HCT116 (cell line): Measurements from ENCODE around the gene SLC35F3. TPM values are rescaled to one million over a fixed set of nuclear protein-coding genes. Genes with fewer than 3 reads are reported as not detected.
A peak's percentile ranks its signal among the peaks of the same experiment; 100 is the strongest.

Experiments
- ATAC-seq: fragments of 200-7000 bp; cut with Tn5 transposase; 2 replicates; pipeline ENCODE4 v1.9.1; 2020; ENCODE audit warnings: mild to moderate bottlenecking, moderate library complexity
- BruUV-seq: library from RNA; stranded (reverse); fragments of 400-500 nt; replicated peaks from 2 replicates; lab custom pipeline; 2021; lab: Mats Ljungman, UMichigan
- CTCF ChIA-PET: fragments of 300-600 bp; sonication (Branson Sonifier 250); formaldehyde crosslinking; loops from one replicate; lab custom pipeline; 2021; ENCODE audit warnings: antibody characterized with exemption; lab: Charles Lee
- POLR2A ChIA-PET: fragments of 300-600, 350-600 bp; sonication (Branson Sonifier 250); formaldehyde crosslinking; loops from one replicate; lab custom pipeline; 2021; ENCODE audit warnings: antibody characterized with exemption; lab: Charles Lee
- RAD21 ChIA-PET, 2 experiments: fragments of 300-600 bp; sonication (Branson Sonifier 250); formaldehyde crosslinking; loops; one replicate each; lab custom pipeline; 2023; ENCODE audit warnings: low total read pairs in 2 of 2; ENCODE audit not compliant: uncharacterized antibody in 2 of 2, unreplicated experiment in 2 of 2, low non-redundant PET in 1 of 2; lab: Charles Lee
- DNase-seq: peaks from one replicate; pipeline ENCODE4 v3.0.0-alpha.2; 2010; ENCODE audit warnings: low read depth, low spot score
- H2AFZ ChIP-seq: fragments of 200-600 bp; shearing (Covaris generic), sonication (generic); 2 replicates; pipeline ENCODE4 v1.6.1; 2017; ENCODE audit warnings: low read depth, mixed run types, mixed read lengths, antibody characterized with exemption, low read length; ENCODE audit not compliant: poor library complexity, severe bottlenecking
- H3K27ac ChIP-seq: 2 replicates; pipeline ENCODE4 v1.5.1; 2012; ENCODE audit warnings: low read depth, low read length
- H3K27me3 ChIP-seq: fragments of 200-600 bp; sonication (generic); 2 replicates; pipeline ENCODE4 v1.6.1; 2016; ENCODE audit warnings: mixed run types, low read length, mixed read lengths; ENCODE audit not compliant: insufficient read depth
- H3K36me3 ChIP-seq, 2 experiments: fragments of 200-500 bp in 1 of 2; fragments of 200-600 bp in 1 of 2; sonication (Bioruptor generic) in 1 of 2; sonication (generic) in 1 of 2; 2 replicates each; pipeline versions ENCODE4 v1.5.1 to v1.6.1; 2014 to 2016; ENCODE audit warnings: low read length in 2 of 2, inconsistent platforms in 1 of 2, mixed read lengths in 1 of 2, mixed run types in 1 of 2; ENCODE audit not compliant: insufficient read depth in 2 of 2, control insufficient read depth in 1 of 2
- H3K4me1 ChIP-seq, 2 experiments: fragments of 200-600 bp in 1 of 2; sonication (generic) in 1 of 2; 2 replicates each; pipeline versions ENCODE4 v1.5.1 to v1.6.1; 2012 to 2017; ENCODE audit warnings: low read length in 2 of 2, inconsistent platforms in 1 of 2, mild to moderate bottlenecking in 1 of 2, mixed read lengths in 1 of 2, mixed run types in 1 of 2, moderate library complexity in 1 of 2; ENCODE audit not compliant: insufficient read depth in 2 of 2, control insufficient read depth in 1 of 2
- H3K4me2 ChIP-seq: fragments of 200-600 bp; sonication (generic); 2 replicates; pipeline ENCODE4 v1.6.1; 2017; ENCODE audit warnings: mixed run types, low read length, mixed read lengths
- H3K4me3 ChIP-seq, 2 experiments: fragments of 200-600 bp in 1 of 2; sonication (generic) in 1 of 2; replicated peaks in 1 of 2; 2 replicates each; pipeline ENCODE4 v1.5.1; 2011 to 2016; ENCODE audit warnings: low read length in 2 of 2, control low read depth in 1 of 2, low read depth in 1 of 2, mild to moderate bottlenecking in 1 of 2, mixed read lengths in 1 of 2, mixed run types in 1 of 2
- H3K79me2 ChIP-seq: fragments of 200-600 bp; sonication (generic); 2 replicates; pipeline ENCODE4 v1.6.1; 2017; ENCODE audit warnings: mild to moderate bottlenecking, mixed run types, low read length, moderate library complexity, mixed read lengths; ENCODE audit not compliant: insufficient read depth
- H3K9ac ChIP-seq: fragments of 200-600 bp; sonication (generic); 2 replicates; pipeline ENCODE4 v1.6.1; 2016; ENCODE audit warnings: low read length, mixed read lengths
- H3K9me2 ChIP-seq: fragments of 200-600 bp; sonication (generic), shearing (Covaris generic); 2 replicates; pipeline ENCODE4 v1.6.1; 2017; ENCODE audit warnings: mixed run types, mild to moderate bottlenecking, moderate library complexity; ENCODE audit not compliant: insufficient read depth
- H3K9me3 ChIP-seq, 2 experiments: fragments of 200-500 bp in 1 of 2; fragments of 200-600 bp in 1 of 2; sonication (Bioruptor generic) in 1 of 2; sonication (generic) in 1 of 2; 2 replicates each; pipeline ENCODE4 v1.6.1; 2014 to 2017; ENCODE audit warnings: low read length in 2 of 2, mixed read lengths in 2 of 2, inconsistent platforms in 1 of 2, low read depth in 1 of 2, mild to moderate bottlenecking in 1 of 2, mixed run types in 1 of 2, moderate library complexity in 1 of 2; ENCODE audit not compliant: control insufficient read depth in 1 of 2, insufficient read depth in 1 of 2
- H4K20me1 ChIP-seq: fragments of 200-600 bp; sonication (generic), shearing (Covaris generic); 2 replicates; pipeline ENCODE4 v1.6.1; 2017; ENCODE audit warnings: mixed run types, mild to moderate bottlenecking, moderate library complexity; ENCODE audit not compliant: insufficient read depth
- CBX3 ChIP-seq: IDR thresholded peaks from 2 replicates; pipeline ENCODE4 v1.6.1; 2012; ENCODE audit warnings: low read depth
- CEBPB ChIP-seq: IDR thresholded peaks from 2 replicates; pipeline ENCODE4 v1.6.1; 2012; ENCODE audit warnings: low read depth
- EGR1 ChIP-seq: IDR thresholded peaks from 2 replicates; pipeline ENCODE4 v1.6.1; 2012; ENCODE audit warnings: low read depth
- ELF1 ChIP-seq: IDR thresholded peaks from 2 replicates; pipeline ENCODE4 v1.6.1; 2012; ENCODE audit warnings: low read depth, borderline replicate concordance
- EZH2 ChIP-seq: fragments of 200-600 bp; sonication (generic); IDR thresholded peaks from 2 replicates; pipeline ENCODE4 v1.6.1; 2017; ENCODE audit warnings: antibody characterized with exemption, mixed run types
- EZH2phosphoT487 ChIP-seq: fragments of 200-600 bp; IDR thresholded peaks from 2 replicates; pipeline ENCODE4 v1.6.1; 2018; ENCODE audit warnings: antibody characterized with exemption, borderline replicate concordance
- JUND ChIP-seq: IDR thresholded peaks from 2 replicates; pipeline ENCODE4 v1.6.1; 2012
- POLR2A ChIP-seq: IDR thresholded peaks from 2 replicates; pipeline ENCODE4 v1.7.0; 2011; ENCODE audit warnings: borderline replicate concordance; ENCODE audit not compliant: insufficient read depth, insufficient read length; ENCODE audit errors: extremely low read depth
- POLR2AphosphoS5 ChIP-seq: IDR thresholded peaks from 2 replicates; pipeline ENCODE4 v1.6.1; 2011; ENCODE audit warnings: mild to moderate bottlenecking, low read depth, low read length, moderate library complexity
- RAD21 ChIP-seq: IDR thresholded peaks from 2 replicates; pipeline ENCODE4 v1.6.1; 2012; ENCODE audit warnings: low read depth, mild to moderate bottlenecking
- SP1 ChIP-seq: IDR thresholded peaks from 2 replicates; pipeline ENCODE4 v1.6.1; 2012; ENCODE audit warnings: low read depth
- SRF ChIP-seq: IDR thresholded peaks from 2 replicates; pipeline ENCODE4 v1.6.1; 2012; ENCODE audit warnings: low read depth
- YY1 ChIP-seq: IDR thresholded peaks from 2 replicates; pipeline ENCODE4 v1.6.1; 2011; ENCODE audit warnings: low read length, low read depth, moderate library complexity, mild to moderate bottlenecking; ENCODE audit not compliant: insufficient replicate concordance; ENCODE audit errors: extremely low read depth
- ZFX ChIP-seq: fragments of 450-650 bp; IDR thresholded peaks from 2 replicates; pipeline ENCODE4 v1.6.1; 2017
- intact Hi-C: fragments of 100-400 bp; cut with micrococcal nuclease; formaldehyde crosslinking; loops from 2 replicates; pipeline ENCODE4 v1.10.0; 2022
- total RNA-seq: library from RNA; stranded (reverse); gene quantifications from one replicate; pipeline ENCODE4 v1.2.1, GENCODE V29; 2021; ENCODE audit not compliant: unreplicated experiment
- TF ChIP-seq, protein P1 (sequence below): IDR thresholded peaks from 2 replicates; pipeline ENCODE4 v1.6.1; 2012
- TF ChIP-seq, protein P2 (sequence below): IDR thresholded peaks from 2 replicates; pipeline ENCODE4 v1.6.1; 2011; ENCODE audit warnings: mild to moderate bottlenecking, low read length, moderate library complexity; ENCODE audit not compliant: insufficient replicate concordance; ENCODE audit errors: extremely low read depth
- TF ChIP-seq, protein P3 (sequence below): IDR thresholded peaks from 2 replicates; pipeline ENCODE4 v1.6.1; 2012
- TF ChIP-seq, protein P4 (sequence below), 3 experiments: fragments of 200-600 bp in 1 of 3; sonication (generic) in 1 of 3; IDR thresholded peaks in 2 of 3; conservative IDR thresholded peaks in 1 of 3; 2 replicates each; pipeline ENCODE4 v1.5.1; 2012 to 2017; ENCODE audit warnings: low read depth in 2 of 3, low read length in 2 of 3, antibody characterized with exemption in 1 of 3, borderline replicate concordance in 1 of 3, control low read depth in 1 of 3, mild to moderate bottlenecking in 1 of 3, mixed read lengths in 1 of 3, mixed run types in 1 of 3, moderate library complexity in 1 of 3; ENCODE audit not compliant: insufficient read depth in 1 of 3
- TF ChIP-seq, protein P5 (sequence below): IDR thresholded peaks from 2 replicates; pipeline ENCODE4 v1.6.1; 2012; ENCODE audit warnings: low read depth

The SLC35F3 gene
- total RNA-seq, 1 experiment from 2014 or later, result 6.4 TPM

DNA sequence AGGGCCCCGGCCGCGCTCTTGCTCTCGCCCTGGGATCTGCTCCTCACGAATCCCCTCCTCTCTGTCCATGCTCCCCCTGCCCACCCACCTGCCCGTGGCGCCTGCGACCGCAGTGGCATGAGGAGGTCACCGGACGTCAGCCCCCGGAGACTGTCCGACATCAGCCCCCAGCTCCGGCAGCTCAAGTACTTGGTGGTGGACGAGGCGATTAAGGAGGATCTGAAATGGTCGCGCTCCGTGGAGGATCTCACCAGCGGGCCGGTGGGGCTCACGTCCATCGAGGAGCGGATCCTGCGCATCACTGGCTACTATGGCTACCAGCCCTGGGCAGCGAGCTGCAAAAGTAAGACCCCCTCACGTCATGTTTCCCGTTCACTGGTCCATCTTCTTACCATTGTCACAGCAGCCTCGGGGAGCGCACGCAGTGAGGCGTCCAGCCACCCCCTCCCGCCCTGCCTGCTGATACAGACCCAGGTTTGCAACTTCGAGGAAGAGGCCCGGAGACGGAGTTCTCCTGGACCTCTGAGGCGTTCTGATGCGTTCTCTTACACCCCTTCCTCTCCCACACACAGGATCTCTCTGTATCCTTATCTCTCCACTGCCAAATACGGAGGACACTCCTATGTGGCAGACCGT lies 1.1 kb downstream of the SLC35F3 start:
- BruUV-seq, result no TSS peak
- Histone ChIP-seq H3K4me2 (peak overlapping the region; percentile 68), H3K79me2 (peaks cover 43% of the 10 kb centered on the region), H3K27me3 (no peaks in the 10 kb centered on the region), H3K4me3 (peak overlapping the region; percentile 65 to 80), H3K9me3 (no peaks in the 10 kb centered on the region), H3K36me3 (peaks cover 0 to 3% of the 10 kb centered on the region in 2 experiments; a peak in 1 of 4 replicates), H3K27ac (peak overlapping the region; percentile 34; the same call in 1 of the 2 replicates), H2AFZ (no peak overlapping the region)
- no peak for ATAC-seq
- TF ChIP-seq EGR1 (no peak), YY1 (no peak), CBX3 (no peak), EZH2 (no peak), RAD21 (no peak), SRF (no peak), ELF1 (no peak), CEBPB (no peak), EZH2phosphoT487 (no peak), POLR2A (no peak), POLR2AphosphoS5 (no peak), JUND (no peak), ZFX (no peak), SP1 (no peak)
- TF ChIP-seq, protein P1, sequence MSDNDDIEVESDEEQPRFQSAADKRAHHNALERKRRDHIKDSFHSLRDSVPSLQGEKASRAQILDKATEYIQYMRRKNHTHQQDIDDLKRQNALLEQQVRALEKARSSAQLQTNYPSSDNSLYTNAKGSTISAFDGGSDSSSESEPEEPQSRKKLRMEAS, result no peak
- TF ChIP-seq, protein P2, sequence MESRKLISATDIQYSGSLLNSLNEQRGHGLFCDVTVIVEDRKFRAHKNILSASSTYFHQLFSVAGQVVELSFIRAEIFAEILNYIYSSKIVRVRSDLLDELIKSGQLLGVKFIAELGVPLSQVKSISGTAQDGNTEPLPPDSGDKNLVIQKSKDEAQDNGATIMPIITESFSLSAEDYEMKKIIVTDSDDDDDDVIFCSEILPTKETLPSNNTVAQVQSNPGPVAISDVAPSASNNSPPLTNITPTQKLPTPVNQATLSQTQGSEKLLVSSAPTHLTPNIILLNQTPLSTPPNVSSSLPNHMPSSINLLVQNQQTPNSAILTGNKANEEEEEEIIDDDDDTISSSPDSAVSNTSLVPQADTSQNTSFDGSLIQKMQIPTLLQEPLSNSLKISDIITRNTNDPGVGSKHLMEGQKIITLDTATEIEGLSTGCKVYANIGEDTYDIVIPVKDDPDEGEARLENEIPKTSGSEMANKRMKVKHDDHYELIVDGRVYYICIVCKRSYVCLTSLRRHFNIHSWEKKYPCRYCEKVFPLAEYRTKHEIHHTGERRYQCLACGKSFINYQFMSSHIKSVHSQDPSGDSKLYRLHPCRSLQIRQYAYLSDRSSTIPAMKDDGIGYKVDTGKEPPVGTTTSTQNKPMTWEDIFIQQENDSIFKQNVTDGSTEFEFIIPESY, result no peak
- TF ChIP-seq, protein P3, sequence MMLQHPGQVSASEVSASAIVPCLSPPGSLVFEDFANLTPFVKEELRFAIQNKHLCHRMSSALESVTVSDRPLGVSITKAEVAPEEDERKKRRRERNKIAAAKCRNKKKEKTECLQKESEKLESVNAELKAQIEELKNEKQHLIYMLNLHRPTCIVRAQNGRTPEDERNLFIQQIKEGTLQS, result no peak
- TF ChIP-seq, protein P4, sequence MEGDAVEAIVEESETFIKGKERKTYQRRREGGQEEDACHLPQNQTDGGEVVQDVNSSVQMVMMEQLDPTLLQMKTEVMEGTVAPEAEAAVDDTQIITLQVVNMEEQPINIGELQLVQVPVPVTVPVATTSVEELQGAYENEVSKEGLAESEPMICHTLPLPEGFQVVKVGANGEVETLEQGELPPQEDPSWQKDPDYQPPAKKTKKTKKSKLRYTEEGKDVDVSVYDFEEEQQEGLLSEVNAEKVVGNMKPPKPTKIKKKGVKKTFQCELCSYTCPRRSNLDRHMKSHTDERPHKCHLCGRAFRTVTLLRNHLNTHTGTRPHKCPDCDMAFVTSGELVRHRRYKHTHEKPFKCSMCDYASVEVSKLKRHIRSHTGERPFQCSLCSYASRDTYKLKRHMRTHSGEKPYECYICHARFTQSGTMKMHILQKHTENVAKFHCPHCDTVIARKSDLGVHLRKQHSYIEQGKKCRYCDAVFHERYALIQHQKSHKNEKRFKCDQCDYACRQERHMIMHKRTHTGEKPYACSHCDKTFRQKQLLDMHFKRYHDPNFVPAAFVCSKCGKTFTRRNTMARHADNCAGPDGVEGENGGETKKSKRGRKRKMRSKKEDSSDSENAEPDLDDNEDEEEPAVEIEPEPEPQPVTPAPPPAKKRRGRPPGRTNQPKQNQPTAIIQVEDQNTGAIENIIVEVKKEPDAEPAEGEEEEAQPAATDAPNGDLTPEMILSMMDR (IDR thresholded peaks at IDR 0.05 in 2 of 3, conservative IDR thresholded peaks at IDR 0.05 in 1 of 3; ENCODE audit: borderline replicate concordance in 1 of 3, insufficient read depth in 1 of 3, low read depth in 2 of 3, low read length in 2 of 3), result no peak
- TF ChIP-seq, protein P5, sequence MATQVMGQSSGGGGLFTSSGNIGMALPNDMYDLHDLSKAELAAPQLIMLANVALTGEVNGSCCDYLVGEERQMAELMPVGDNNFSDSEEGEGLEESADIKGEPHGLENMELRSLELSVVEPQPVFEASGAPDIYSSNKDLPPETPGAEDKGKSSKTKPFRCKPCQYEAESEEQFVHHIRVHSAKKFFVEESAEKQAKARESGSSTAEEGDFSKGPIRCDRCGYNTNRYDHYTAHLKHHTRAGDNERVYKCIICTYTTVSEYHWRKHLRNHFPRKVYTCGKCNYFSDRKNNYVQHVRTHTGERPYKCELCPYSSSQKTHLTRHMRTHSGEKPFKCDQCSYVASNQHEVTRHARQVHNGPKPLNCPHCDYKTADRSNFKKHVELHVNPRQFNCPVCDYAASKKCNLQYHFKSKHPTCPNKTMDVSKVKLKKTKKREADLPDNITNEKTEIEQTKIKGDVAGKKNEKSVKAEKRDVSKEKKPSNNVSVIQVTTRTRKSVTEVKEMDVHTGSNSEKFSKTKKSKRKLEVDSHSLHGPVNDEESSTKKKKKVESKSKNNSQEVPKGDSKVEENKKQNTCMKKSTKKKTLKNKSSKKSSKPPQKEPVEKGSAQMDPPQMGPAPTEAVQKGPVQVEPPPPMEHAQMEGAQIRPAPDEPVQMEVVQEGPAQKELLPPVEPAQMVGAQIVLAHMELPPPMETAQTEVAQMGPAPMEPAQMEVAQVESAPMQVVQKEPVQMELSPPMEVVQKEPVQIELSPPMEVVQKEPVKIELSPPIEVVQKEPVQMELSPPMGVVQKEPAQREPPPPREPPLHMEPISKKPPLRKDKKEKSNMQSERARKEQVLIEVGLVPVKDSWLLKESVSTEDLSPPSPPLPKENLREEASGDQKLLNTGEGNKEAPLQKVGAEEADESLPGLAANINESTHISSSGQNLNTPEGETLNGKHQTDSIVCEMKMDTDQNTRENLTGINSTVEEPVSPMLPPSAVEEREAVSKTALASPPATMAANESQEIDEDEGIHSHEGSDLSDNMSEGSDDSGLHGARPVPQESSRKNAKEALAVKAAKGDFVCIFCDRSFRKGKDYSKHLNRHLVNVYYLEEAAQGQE, result no peak
- TF ChIP-seq, all 23 proteins: peak for 0
- DNase-seq, result no peak
- intact Hi-C loops, result loop anchor here (2.0 to 10.0 kb wide), 4 partner anchors 87 to 611 kb away; partner anchors contain the start of gene PCNX2
- ChIA-PET CTCF (interaction anchor here (1.0 to 2.4 kb wide), 3 partner anchors 114 to 464 kb away, joined by 4 to 12 read pairs (median 5); no protein-coding TSS in a partner anchor), POLR2A (no interaction called here), RAD21 (no interaction called here)
- no peaks in the 10 kb centered on the region for H4K20me1 ChIP-seq
- H3K9ac ChIP-seq, result peak overlapping the region; percentile 79
- no peaks in the 10 kb centered on the region for H3K9me2 ChIP-seq
- H3K4me1 ChIP-seq, result peaks cover 30 to 62% of the 10 kb centered on the region in 2 experiments
